ENCODE data around the gene C1QC. TPM values are rescaled to one million over a fixed set of nuclear protein-coding genes. Genes with fewer than 3 reads are reported as not detected.

C1QC gene
- polyA plus RNA-seq (2013, experiment 1 of 2), result not detected
- polyA plus RNA-seq (2013, experiment 2 of 2), result not detected

DNA sequence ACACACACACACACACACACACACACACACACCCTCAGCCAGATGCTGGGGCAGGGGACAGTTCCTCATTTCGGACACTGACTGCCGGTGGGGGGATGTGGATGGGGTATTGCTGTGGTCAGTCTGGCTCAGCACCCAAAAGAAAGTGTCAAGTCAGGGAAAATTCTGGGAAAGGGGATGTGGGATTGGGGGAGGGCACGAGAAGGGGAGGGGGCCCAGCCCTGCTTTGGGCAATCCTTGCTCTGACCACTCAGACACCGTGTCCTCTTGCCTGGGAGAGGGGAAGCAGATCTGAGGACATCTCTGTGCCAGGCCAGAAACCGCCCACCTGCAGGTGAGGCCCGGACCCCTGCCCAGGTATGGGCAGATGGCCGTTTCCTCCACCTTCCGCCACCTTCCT lies at the start of gene C1QC:
Gene C1QC, plus strand, starts transcription at position 253 of the 400 bp plus-strand sequence. CDS start 391 bp downstream, outside the sequence.
- Histone ChIP-seq H3K27ac (ENCODE audit: low read depth, low read length, severe bottlenecking) (no peak within 1 kb of the TSS), H3K4me1 (ENCODE audit: control insufficient read depth, insufficient read depth, low read length, poor library complexity, severe bottlenecking) (no peaks in the 10 kb centered on the region), H3K9me3 (ENCODE audit: control insufficient read depth, low read length) (no peaks in the 10 kb centered on the region), H3K4me3 (ENCODE audit: extremely low read depth, insufficient read depth, low read length, poor library complexity, severe bottlenecking) (no peak within 1 kb of the TSS), H3K36me3 (ENCODE audit: control insufficient read depth, insufficient read depth, low read length) (no peaks in the 10 kb centered on the region)
- 81 to 95% methylated on average over 4 to 5 of the region's 8 CpGs for WGBS, 2 experiments (ENCODE audit: insufficient coverage in 2 of 2)

DNA sequence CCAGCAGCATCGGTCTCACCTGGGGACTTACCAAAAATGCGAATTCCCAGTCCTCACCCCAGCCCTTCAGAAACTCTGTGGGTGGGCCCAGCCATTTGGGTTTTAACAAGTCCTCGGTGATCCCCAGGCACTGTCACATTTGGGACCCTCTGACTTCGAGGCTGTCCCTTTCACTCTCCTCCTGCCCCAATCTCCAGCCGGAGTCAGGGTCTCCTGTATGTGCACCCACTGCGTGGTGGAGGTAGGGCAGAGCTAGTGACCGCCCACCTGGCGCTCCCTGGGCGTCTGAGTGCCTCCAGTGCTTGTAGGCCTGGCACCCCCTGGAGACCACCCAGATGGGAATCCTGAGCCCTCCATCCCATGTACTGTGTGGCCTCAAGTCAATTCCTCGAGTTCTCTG lies 49.0 kb upstream of the C1QC start:
- no peak overlapping the region for H3K4me3 ChIP-seq (ENCODE audit: extremely low read depth, insufficient read depth, low read length, poor library complexity, severe bottlenecking)
- WGBS, 2 experiments (ENCODE audit: insufficient coverage in 2 of 2), result 84 to 85% methylated on average over 9 to 10 of the region's 10 CpGs
- no peaks in the 10 kb centered on the region for H3K4me1 ChIP-seq (ENCODE audit: control insufficient read depth, insufficient read depth, low read length, poor library complexity, severe bottlenecking)
- H3K27ac ChIP-seq (ENCODE audit: low read depth, low read length, severe bottlenecking), result no peak overlapping the region
- H3K36me3 ChIP-seq (ENCODE audit: control insufficient read depth, insufficient read depth, low read length), result no peaks in the 10 kb centered on the region
- no peaks in the 10 kb centered on the region for H3K9me3 ChIP-seq (ENCODE audit: control insufficient read depth, low read length)

DNA sequence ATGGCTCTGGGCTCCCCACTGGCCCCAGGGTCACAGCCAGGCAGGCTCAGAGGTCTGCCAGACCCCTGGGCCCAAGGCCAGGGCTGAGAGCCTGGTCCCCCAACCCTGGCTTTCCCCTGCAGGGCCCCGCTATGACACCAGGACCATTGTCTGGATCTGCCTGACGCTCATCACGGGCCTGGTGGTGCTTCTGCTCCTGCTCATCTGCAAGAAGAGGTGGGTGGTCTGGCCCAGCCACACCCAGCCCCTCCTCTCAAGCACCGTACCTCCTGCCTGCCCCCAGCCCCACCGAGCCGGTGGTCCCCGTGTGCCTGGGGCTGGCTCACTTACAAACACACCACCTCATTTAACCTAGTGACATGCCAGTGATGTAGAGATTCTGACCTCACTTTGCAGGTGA lies 48.3 kb upstream of the C1QC start:
- H3K4me3 ChIP-seq (ENCODE audit: extremely low read depth, insufficient read depth, low read length, poor library complexity, severe bottlenecking), result no peak overlapping the region
- H3K9me3 ChIP-seq (ENCODE audit: control insufficient read depth, low read length), result no peaks in the 10 kb centered on the region
- 82% methylated on average over 3 of the region's 7 CpGs for WGBS, 2 experiments (ENCODE audit: insufficient coverage in 2 of 2)
- H3K4me1 ChIP-seq (ENCODE audit: control insufficient read depth, insufficient read depth, low read length, poor library complexity, severe bottlenecking), result no peaks in the 10 kb centered on the region
- no peaks in the 10 kb centered on the region for H3K36me3 ChIP-seq (ENCODE audit: control insufficient read depth, insufficient read depth, low read length)
- no peak overlapping the region for H3K27ac ChIP-seq (ENCODE audit: low read depth, low read length, severe bottlenecking)

DNA sequence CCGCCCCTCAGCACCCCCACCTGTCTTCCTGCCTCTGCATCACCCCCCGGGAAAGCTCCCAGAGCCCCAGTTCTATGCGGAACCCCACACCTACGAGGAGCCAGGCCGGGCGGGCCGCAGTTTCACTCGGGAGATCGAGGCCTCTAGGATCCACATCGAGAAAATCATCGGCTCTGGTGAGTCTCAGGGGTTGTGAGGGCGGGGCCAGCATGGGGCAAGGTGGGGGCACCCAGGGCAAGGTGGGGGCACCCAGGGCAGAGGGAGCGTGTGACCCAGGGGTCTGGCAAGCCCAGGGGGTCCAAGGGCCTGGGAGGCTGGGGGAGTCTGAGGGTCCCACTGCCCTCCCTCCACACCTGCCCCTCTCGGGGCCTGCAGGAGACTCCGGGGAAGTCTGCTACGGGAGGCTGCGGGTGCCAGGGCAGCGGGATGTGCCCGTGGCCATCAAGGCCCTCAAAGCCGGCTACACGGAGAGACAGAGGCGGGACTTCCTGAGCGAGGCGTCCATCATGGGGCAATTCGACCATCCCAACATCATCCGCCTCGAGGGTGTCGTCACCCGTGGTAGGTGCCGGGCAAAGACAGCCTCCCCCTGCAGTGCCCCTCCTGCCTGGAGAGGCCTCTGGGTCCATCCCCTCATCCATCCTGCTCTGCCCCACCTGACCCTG lies 46.0 kb upstream of the C1QC start:
- Histone ChIP-seq H3K9me3 (ENCODE audit: control insufficient read depth, low read length) (no peaks in the 10 kb centered on the region), H3K27ac (ENCODE audit: low read depth, low read length, severe bottlenecking) (no peak overlapping the region), H3K4me3 (ENCODE audit: extremely low read depth, insufficient read depth, low read length, poor library complexity, severe bottlenecking) (no peak overlapping the region), H3K4me1 (ENCODE audit: control insufficient read depth, insufficient read depth, low read length, poor library complexity, severe bottlenecking) (no peaks in the 10 kb centered on the region), H3K36me3 (ENCODE audit: control insufficient read depth, insufficient read depth, low read length) (no peaks in the 10 kb centered on the region)
- 87 to 89% methylated on average over 13 to 25 of the region's 30 CpGs for WGBS, 2 experiments (ENCODE audit: insufficient coverage in 2 of 2)

DNA sequence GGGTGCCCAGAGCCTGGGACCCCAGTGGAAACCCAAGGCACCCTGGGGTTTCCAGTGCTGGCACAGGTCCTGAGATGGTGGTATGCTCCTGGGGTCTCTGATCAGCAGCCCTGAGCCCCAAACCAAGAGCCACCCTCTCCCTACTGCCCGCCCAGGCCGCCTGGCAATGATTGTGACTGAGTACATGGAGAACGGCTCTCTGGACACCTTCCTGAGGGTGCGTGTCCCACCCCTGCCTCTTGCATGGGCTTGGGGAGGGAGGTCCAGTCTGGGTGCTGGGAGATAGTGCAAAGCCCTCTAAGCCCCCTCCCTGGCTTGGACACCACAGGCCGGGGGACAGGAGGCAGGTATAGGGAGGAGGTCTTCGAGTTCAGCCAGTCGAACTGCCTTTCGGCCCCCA lies 45.4 kb upstream of the C1QC start:
- H3K9me3 ChIP-seq (ENCODE audit: control insufficient read depth, low read length), result no peaks in the 10 kb centered on the region
- H3K4me1 ChIP-seq (ENCODE audit: control insufficient read depth, insufficient read depth, low read length, poor library complexity, severe bottlenecking), result no peaks in the 10 kb centered on the region
- H3K27ac ChIP-seq (ENCODE audit: low read depth, low read length, severe bottlenecking), result no peak overlapping the region
- H3K4me3 ChIP-seq (ENCODE audit: extremely low read depth, insufficient read depth, low read length, poor library complexity, severe bottlenecking), result no peak overlapping the region
- H3K36me3 ChIP-seq (ENCODE audit: control insufficient read depth, insufficient read depth, low read length), result no peaks in the 10 kb centered on the region
- WGBS, 2 experiments (ENCODE audit: insufficient coverage in 2 of 2), result 91 to 95% methylated on average over 4 of the region's 8 CpGs

DNA sequence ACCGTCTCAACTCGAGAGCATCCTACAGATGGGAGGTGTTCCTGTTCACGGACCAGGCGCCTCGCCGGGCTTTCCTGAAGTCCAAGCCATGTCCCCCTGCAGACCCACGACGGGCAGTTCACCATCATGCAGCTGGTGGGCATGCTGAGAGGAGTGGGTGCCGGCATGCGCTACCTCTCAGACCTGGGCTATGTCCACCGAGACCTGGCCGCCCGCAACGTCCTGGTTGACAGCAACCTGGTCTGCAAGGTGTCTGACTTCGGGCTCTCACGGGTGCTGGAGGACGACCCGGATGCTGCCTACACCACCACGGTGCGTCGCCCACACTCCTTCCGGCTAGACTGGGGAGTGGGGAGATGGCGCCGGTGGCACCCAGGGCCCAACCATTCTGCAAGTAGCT lies 44.7 kb upstream of the C1QC start:
- H3K9me3 ChIP-seq (ENCODE audit: control insufficient read depth, low read length), result no peaks in the 10 kb centered on the region
- no peaks in the 10 kb centered on the region for H3K4me1 ChIP-seq (ENCODE audit: control insufficient read depth, insufficient read depth, low read length, poor library complexity, severe bottlenecking)
- no peaks in the 10 kb centered on the region for H3K36me3 ChIP-seq (ENCODE audit: control insufficient read depth, insufficient read depth, low read length)
- 90 to 93% methylated on average over 22 to 24 of the region's 24 CpGs for WGBS, 2 experiments (ENCODE audit: insufficient coverage in 2 of 2)
- no peak overlapping the region for H3K4me3 ChIP-seq (ENCODE audit: extremely low read depth, insufficient read depth, low read length, poor library complexity, severe bottlenecking)
- H3K27ac ChIP-seq (ENCODE audit: low read depth, low read length, severe bottlenecking), result no peak overlapping the region

DNA sequence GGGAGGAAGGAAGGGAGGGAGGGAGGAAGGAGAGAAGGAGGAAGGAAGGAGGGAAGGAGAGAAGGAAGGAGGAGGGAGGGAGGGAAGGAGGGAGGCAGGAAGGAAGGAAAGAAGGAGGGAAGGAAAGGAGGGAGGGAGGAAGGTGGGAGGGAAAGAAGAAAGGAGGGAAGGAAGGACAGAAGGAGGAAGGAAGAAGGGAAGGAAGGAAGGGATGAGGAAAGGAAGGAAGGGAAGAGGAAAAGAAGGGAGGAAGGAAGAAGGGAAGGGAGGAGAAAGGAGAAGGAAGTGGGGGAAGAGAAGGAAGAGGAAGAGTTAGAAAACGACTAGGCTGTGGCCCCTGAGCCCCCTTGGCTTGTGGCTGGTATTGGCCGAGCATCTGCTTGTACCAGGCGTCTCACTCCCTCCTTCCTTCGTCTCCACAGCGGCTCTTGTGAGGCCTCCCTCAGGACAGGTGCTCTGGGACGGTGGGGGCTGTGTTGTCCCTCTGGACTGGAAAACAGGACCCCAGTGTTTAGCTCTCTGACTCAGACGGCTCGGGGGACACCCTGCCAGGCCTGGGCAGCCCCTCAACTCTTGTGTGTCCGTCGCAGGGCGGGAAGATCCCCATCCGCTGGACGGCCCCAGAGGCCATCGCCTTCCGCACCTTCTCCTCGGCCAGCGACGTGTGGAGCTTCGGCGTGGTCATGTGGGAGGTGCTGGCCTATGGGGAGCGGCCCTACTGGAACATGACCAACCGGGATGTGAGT lies 43.2 kb upstream of the C1QC start:
- Histone ChIP-seq H3K4me1 (ENCODE audit: control insufficient read depth, insufficient read depth, low read length, poor library complexity, severe bottlenecking) (no peaks in the 10 kb centered on the region), H3K4me3 (ENCODE audit: extremely low read depth, insufficient read depth, low read length, poor library complexity, severe bottlenecking) (no peak overlapping the region), H3K36me3 (ENCODE audit: control insufficient read depth, insufficient read depth, low read length) (no peaks in the 10 kb centered on the region), H3K9me3 (ENCODE audit: control insufficient read depth, low read length) (no peaks in the 10 kb centered on the region), H3K27ac (ENCODE audit: low read depth, low read length, severe bottlenecking) (no peak overlapping the region)
- WGBS, 2 experiments (ENCODE audit: insufficient coverage in 2 of 2), result 75 to 80% methylated on average over 13 to 22 of the region's 22 CpGs

DNA sequence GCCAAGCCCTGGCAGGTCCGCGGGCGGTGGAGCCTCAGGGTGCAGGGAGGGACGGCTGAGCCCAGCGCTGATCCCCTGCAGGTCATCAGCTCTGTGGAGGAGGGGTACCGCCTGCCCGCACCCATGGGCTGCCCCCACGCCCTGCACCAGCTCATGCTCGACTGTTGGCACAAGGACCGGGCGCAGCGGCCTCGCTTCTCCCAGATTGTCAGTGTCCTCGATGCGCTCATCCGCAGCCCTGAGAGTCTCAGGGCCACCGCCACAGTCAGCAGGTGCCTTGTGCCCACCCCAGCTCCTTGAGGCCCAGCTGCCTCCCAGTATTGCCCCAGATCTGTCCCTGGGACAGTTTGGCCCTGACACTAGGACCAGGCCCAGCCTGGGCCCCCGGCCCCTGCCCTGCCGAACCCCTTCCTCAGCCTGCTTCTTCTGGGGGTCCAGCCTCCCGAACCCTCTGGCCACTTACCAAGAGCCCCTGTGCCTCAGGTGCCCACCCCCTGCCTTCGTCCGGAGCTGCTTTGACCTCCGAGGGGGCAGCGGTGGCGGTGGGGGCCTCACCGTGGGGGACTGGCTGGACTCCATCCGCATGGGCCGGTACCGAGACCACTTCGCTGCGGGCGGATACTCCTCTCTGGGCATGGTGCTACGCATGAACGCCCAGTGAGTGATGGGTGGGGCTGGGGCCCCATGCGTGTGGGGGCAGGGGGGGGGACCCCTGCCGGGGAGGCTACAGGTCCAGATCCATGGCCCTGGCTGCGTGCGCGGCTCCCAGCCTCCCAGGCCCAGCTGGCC lies 42.4 kb upstream of the C1QC start:
- WGBS, 2 experiments (ENCODE audit: insufficient coverage in 2 of 2), result 90 to 94% methylated on average over 26 to 30 of the region's 39 CpGs
- H3K4me1 ChIP-seq (ENCODE audit: control insufficient read depth, insufficient read depth, low read length, poor library complexity, severe bottlenecking), result no peaks in the 10 kb centered on the region
- no peaks in the 10 kb centered on the region for H3K36me3 ChIP-seq (ENCODE audit: control insufficient read depth, insufficient read depth, low read length)
- H3K9me3 ChIP-seq (ENCODE audit: control insufficient read depth, low read length), result no peaks in the 10 kb centered on the region
- H3K27ac ChIP-seq (ENCODE audit: low read depth, low read length, severe bottlenecking), result no peak overlapping the region
- H3K4me3 ChIP-seq (ENCODE audit: extremely low read depth, insufficient read depth, low read length, poor library complexity, severe bottlenecking), result no peak overlapping the region

DNA sequence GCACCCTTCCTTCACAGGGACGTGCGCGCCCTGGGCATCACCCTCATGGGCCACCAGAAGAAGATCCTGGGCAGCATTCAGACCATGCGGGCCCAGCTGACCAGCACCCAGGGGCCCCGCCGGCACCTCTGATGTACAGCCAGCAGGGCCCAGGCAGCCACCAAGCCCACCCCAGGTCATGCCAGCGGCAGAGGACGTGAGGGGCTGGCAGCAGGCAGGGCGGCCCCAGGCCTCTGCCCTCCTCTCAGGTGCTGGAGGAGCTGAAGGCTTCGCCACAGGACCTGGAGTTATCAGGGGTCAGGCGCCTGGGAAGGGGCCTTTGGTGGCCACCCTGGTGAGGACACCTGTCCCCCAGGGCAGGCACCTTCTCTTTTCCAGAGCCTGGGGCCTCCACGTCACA lies 41.8 kb upstream of the C1QC start:
- Histone ChIP-seq H3K4me3 (ENCODE audit: extremely low read depth, insufficient read depth, low read length, poor library complexity, severe bottlenecking) (no peak overlapping the region), H3K27ac (ENCODE audit: low read depth, low read length, severe bottlenecking) (no peak overlapping the region), H3K36me3 (ENCODE audit: control insufficient read depth, insufficient read depth, low read length) (no peaks in the 10 kb centered on the region), H3K4me1 (ENCODE audit: control insufficient read depth, insufficient read depth, low read length, poor library complexity, severe bottlenecking) (no peaks in the 10 kb centered on the region), H3K9me3 (ENCODE audit: control insufficient read depth, low read length) (no peaks in the 10 kb centered on the region)
- 84 to 93% methylated on average over 9 to 12 of the region's 12 CpGs for WGBS, 2 experiments (ENCODE audit: insufficient coverage in 2 of 2)

DNA sequence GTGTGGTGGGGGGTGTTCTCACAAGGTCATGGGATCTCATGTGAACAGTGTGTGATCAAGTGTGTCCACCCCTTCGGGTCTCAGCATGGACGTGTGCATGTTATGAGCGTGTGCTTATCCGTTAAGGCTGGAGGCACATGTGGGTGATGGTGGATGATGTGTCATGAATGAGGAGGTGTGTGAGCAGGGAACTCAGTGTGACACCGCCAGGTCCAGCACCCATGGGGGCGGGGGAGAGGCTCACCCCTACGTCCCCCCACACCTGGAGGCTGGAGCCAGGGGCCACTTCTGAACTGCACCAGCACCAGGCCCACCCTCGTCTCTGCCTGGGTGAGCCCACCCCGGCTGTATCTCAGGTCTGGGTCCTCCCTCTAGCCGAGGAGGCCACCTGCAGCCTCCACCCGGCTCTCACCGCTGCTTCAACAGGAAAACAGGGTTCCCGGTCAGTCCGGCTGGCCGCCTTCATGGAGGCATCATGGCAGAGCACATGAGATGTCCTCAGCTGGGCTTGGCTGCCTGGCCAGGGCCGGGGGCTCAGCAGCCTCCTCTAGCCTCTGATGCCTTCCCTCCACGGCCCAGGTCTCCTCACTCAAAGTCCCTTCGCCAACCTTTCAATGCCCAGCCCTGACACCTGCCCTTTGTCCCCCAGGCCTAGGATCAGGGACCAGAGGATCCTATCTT lies 41.2 kb upstream of the C1QC start:
- 89 to 92% methylated on average over 16 to 18 of the region's 18 CpGs for WGBS, 2 experiments (ENCODE audit: insufficient coverage in 2 of 2)
- H3K4me3 ChIP-seq (ENCODE audit: extremely low read depth, insufficient read depth, low read length, poor library complexity, severe bottlenecking), result no peak overlapping the region

More for the DNA sequence above, 41.2 kb upstream of the C1QC start:
- Histone ChIP-seq H3K4me1 (ENCODE audit: control insufficient read depth, insufficient read depth, low read length, poor library complexity, severe bottlenecking) (no peaks in the 10 kb centered on the region), H3K9me3 (ENCODE audit: control insufficient read depth, low read length) (no peaks in the 10 kb centered on the region), H3K36me3 (ENCODE audit: control insufficient read depth, insufficient read depth, low read length) (no peaks in the 10 kb centered on the region), H3K27ac (ENCODE audit: low read depth, low read length, severe bottlenecking) (no peak overlapping the region)

Measured in mesodermal cell (in vitro differentiated cells).